Subcutaneous adipose tissue (tissue), 4 donors: Measurements from ENCODE around the gene SERHL2. TPM values are rescaled to one million over a fixed set of nuclear protein-coding genes. Genes with fewer than 3 reads are reported as not detected.

ENCODE experiments used
- CTCF ChIP-seq: fragments of 450-650 bp; IDR thresholded peaks from one replicate; pipeline ENCODE4 v1.5.1; 2016; ENCODE audit warnings: low read depth, mild to moderate bottlenecking, control low read depth, antibody characterized with exemption, moderate library complexity
- total RNA-seq, 4 donors: library from RNA; depleted of rRNA; stranded (reverse); fragments of >200 nt; gene quantifications; one replicate each; pipeline ENCODE4 v1.1.0, GENCODE V29; 2016

SERHL2 gene
- total RNA-seq, 4 donors from 2014 or later = 1.3 to 2.1 (median 1.8) TPM

- TF ChIP-seq CTCF = no peak
Measured at GRCh38 chr22:42613872-42614301, 60.1 kb downstream of the SERHL2 start.

GRCh38 chr22:42614312-42615091 is 60.7 kb downstream of the SERHL2 start, which contains the start of gene POLDIP3:
POLDIP3 (minus strand) TSS chr22:42614883; CDS start chr22:42614857, 26 bp downstream.
- no peak for TF ChIP-seq CTCF

GRCh38 chr22:42615092-42615859 is 61.5 kb downstream of the SERHL2 start:
- TF ChIP-seq CTCF = no peak

- TF ChIP-seq CTCF = no peak
Measured at GRCh38 chr22:42617155-42617983, 63.6 kb downstream of the SERHL2 start.

- no peak for TF ChIP-seq CTCF
Measured at GRCh38 chr22:42619261-42620063, 65.7 kb downstream of the SERHL2 start.

- TF ChIP-seq CTCF = no peak
Measured at GRCh38 chr22:42620084-42620483, 66.3 kb downstream of the SERHL2 start.
